K562 (cell line): ENCODE results near the gene FASN. TPM values are rescaled to one million over a fixed set of nuclear protein-coding genes. Genes with fewer than 3 reads are reported as not detected.

Experiments
- BMI1 ChIP-seq: fragments of 150-350 bp; IDR thresholded peaks from 2 replicates; pipeline ENCODE4 v1.6.1; 2014; ENCODE audit warnings: low read length
- CREB3L1 ChIP-seq: fragments of 450-650 bp; IDR thresholded peaks from 2 replicates; pipeline ENCODE4 v1.6.1; 2014; ENCODE audit warnings: low read depth, mild to moderate bottlenecking, moderate library complexity, borderline replicate concordance
- CXXC5 ChIP-seq: fragments of 250-450 bp; sonication (Bioruptor Pico); IDR thresholded peaks from 2 replicates; pipeline ENCODE4 v1.8.0; 2022; ENCODE audit warnings: inconsistent platforms, mild to moderate bottlenecking, moderate library complexity
- DIDO1 ChIP-seq: fragments of 450-650 bp; IDR thresholded peaks from 2 replicates; pipeline ENCODE4 v1.6.1; 2016; ENCODE audit warnings: low read depth, missing biosample characterization, missing genetic modification characterization
- EP400 ChIP-seq: fragments of 450-650 bp; IDR thresholded peaks from 2 replicates; pipeline ENCODE4 v1.6.1; 2017; ENCODE audit warnings: antibody characterized with exemption, mild to moderate bottlenecking, moderate library complexity
- HCFC1 ChIP-seq: IDR thresholded peaks from 2 replicates; pipeline ENCODE4 v1.6.1; 2012; ENCODE audit warnings: low read depth, low read length, improper control_type of control experiment
- IRF2 ChIP-seq: sonication (generic); formaldehyde crosslinking; IDR thresholded peaks from 2 replicates; pipeline ENCODE4 v1.8.1; 2022; ENCODE audit warnings: mild to moderate bottlenecking, missing genetic modification reagents
- JUND ChIP-seq, 2 experiments: IDR thresholded peaks; 2 replicates in 1 of 2; 3 replicates in 1 of 2; pipeline ENCODE4 v1.6.1; 2011; ENCODE audit warnings: borderline replicate concordance in 2 of 2, low read depth in 2 of 2, low read length in 2 of 2, improper control_type of control experiment in 1 of 2, missing biosample characterization in 1 of 2, missing genetic modification characterization in 1 of 2, missing genetic modification reagents in 1 of 2
- SOX6 ChIP-seq: fragments of 450-650 bp; IDR thresholded peaks from 2 replicates; pipeline ENCODE4 v1.6.1; 2014; ENCODE audit warnings: mild to moderate bottlenecking
- SP1 ChIP-seq: sonication (generic); formaldehyde crosslinking; IDR thresholded peaks from 2 replicates; pipeline ENCODE4 v1.8.1; 2022; ENCODE audit warnings: mild to moderate bottlenecking, missing genetic modification reagents
- SP2 ChIP-seq: IDR thresholded peaks from 2 replicates; pipeline ENCODE4 v1.6.1; 2011; ENCODE audit warnings: mild to moderate bottlenecking, low read depth, low read length, moderate library complexity; ENCODE audit not compliant: poor library complexity, severe bottlenecking; ENCODE audit errors: extremely low read depth
- TAL1 ChIP-seq: fragments of 450-650 bp; IDR thresholded peaks from 2 replicates; pipeline ENCODE4 v1.6.1; 2016; ENCODE audit warnings: mild to moderate bottlenecking
- TFAM ChIP-seq: fragments of 250-450 bp; sonication (Bioruptor Pico); conservative IDR thresholded peaks from 2 replicates; pipeline ENCODE4 v1.5.0; 2021; ENCODE audit warnings: mild to moderate bottlenecking, moderate library complexity
- THRA ChIP-seq: fragments of 450-650 bp; IDR thresholded peaks from 2 replicates; pipeline ENCODE4 v1.6.1; 2017; ENCODE audit warnings: mild to moderate bottlenecking, moderate library complexity
- YY1 ChIP-seq, 3 experiments: IDR thresholded peaks; 2 replicates each; pipeline ENCODE4 v1.6.1; 2011; ENCODE audit warnings: low read length in 2 of 3, mild to moderate bottlenecking in 2 of 3, moderate library complexity in 2 of 3, borderline replicate concordance in 1 of 3, control low read depth in 1 of 3, low read depth in 1 of 3; ENCODE audit not compliant: insufficient read depth in 3 of 3, insufficient replicate concordance in 2 of 3, control insufficient read depth in 1 of 3, insufficient read length in 1 of 3; ENCODE audit errors: extremely low read depth in 1 of 3
- ZNF175 ChIP-seq: fragments of 200-800 bp; sonication (Bioruptor generic); IDR thresholded peaks from 2 replicates; pipeline ENCODE4 v1.6.1; 2016; ENCODE audit warnings: low read depth, mild to moderate bottlenecking, missing genetic modification characterization, missing compliant biosample characterization
- ZNF384 ChIP-seq: IDR thresholded peaks from 2 replicates; pipeline ENCODE4 v1.6.1; 2012; ENCODE audit warnings: low read depth, low read length, improper control_type of control experiment
- ZNF395 ChIP-seq: fragments of 200-800 bp; sonication (Bioruptor generic); IDR thresholded peaks from 2 replicates; pipeline ENCODE4 v1.6.1; 2017; ENCODE audit warnings: missing genetic modification characterization, missing compliant biosample characterization
- ZNF764 ChIP-seq: fragments of 250-450 bp; sonication (Bioruptor Pico); IDR thresholded peaks from 2 replicates; pipeline ENCODE4 v1.4.0; 2020; ENCODE audit warnings: low read depth, mild to moderate bottlenecking, moderate library complexity
- polyA plus RNA-seq, 8 experiments: library from polyadenylated mRNA; depleted of rRNA in 4 of 8; stranded (reverse) in 5 of 8; unstranded in 3 of 8; fragments of >200 nt; fragmentation: Nextera tagmentation in 2 of 8; fragmentation: Illumina TruSeq in 1 of 8; extraction: Ambion mirVana in 2 of 8; extraction: Trizol in 1 of 8; gene quantifications; 2 replicates each; pipeline versions ENCODE4 v1.2.1 to v1.2.3, GENCODE V29; 2011 to 2014; ENCODE audit warnings: inconsistent platforms in 1 of 8, missing spikeins in 1 of 8
- total RNA-seq, 7 experiments: library from RNA; depleted of rRNA in 6 of 7; stranded (reverse); fragments of >200 nt in 6 of 7; fragmentation: Illumina TruSeq in 2 of 7; extraction: Trizol in 2 of 7; gene quantifications; 2 replicates each; pipeline versions ENCODE4 v1.2.1 to v1.2.3, GENCODE V29; 2011 to 2021; ENCODE audit warnings: low replicate concordance in 1 of 7
- TF ChIP-seq, protein P1 (sequence below): fragments of 250-450 bp; sonication (Bioruptor Pico); IDR thresholded peaks from 2 replicates; pipeline ENCODE4 v1.4.0; 2020; ENCODE audit warnings: mild to moderate bottlenecking, moderate library complexity

Gene FASN
- total and polyA plus RNA-seq, 9 of the 15 experiments (the other 6 are each of a cell fraction or from before 2014, with no cell fraction given) = 0.15 to 663 (median 49.9) TPM

DNA sequence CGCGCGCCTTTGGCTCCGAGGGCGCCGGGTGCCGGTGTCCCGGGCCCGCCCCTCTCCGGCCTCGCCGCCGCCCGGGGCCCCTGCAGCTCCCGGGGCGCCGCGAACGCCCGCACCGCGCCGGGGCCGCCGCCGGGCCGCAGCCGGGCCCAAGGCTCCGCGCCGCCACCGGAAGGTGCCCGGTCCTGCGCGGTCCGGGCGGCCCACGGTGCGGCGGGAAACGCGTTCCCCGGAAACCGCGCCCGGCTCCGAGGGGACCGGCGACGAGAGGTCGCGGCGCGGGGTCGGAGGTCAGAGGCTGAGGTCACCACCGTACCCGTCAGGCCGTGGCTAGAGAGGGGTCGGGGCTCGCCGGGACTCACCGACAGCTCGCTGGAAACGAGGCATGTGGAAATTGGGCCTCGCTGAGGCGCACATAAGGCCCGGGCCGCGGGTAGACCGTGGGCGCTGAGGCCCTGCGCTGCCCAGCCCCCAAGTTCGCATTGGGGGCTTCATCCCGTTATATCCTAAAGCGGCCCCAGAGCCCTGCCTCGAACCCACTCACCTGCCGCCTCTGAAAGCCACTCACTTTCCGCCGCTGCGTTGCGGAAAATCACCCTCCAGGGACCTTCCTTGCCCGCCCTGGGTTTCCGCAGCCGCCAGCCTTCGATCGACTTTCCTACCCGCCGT lies 32.3 kb downstream of the FASN start, which contains the start of gene DUS1L (continued):
- peak; percentile 82 for TF ChIP-seq SP1 (CRISPR knock-in tag)
- no peak for TF ChIP-seq TAL1
- peak; percentile 89 for TF ChIP-seq HCFC1
- 0 out of 2 replicates have a peak, but pooled peaks have one; percentile 55 for TF ChIP-seq DIDO1 (tag)
- TF ChIP-seq ZNF384 = 0 out of 2 replicates have a peak, but pooled peaks have one; percentile 36
- 0 out of 2 replicates have a peak, but pooled peaks have one; percentile 59 for TF ChIP-seq CREB3L1
- peak; percentile 79 for TF ChIP-seq JUND (IDR thresholded peaks at IDR 0.05; ENCODE audit: borderline replicate concordance, low read depth, low read length)
- no peak; the same call in 2 of the 3 replicates for TF ChIP-seq JUND (tag; IDR thresholded peaks at IDR 0.05; ENCODE audit: borderline replicate concordance, low read depth, low read length)
- TF ChIP-seq SP2 = no peak
- TF ChIP-seq CXXC5 (CRISPR knock-in tag) = peak; percentile 99
- TF ChIP-seq, protein P1, sequence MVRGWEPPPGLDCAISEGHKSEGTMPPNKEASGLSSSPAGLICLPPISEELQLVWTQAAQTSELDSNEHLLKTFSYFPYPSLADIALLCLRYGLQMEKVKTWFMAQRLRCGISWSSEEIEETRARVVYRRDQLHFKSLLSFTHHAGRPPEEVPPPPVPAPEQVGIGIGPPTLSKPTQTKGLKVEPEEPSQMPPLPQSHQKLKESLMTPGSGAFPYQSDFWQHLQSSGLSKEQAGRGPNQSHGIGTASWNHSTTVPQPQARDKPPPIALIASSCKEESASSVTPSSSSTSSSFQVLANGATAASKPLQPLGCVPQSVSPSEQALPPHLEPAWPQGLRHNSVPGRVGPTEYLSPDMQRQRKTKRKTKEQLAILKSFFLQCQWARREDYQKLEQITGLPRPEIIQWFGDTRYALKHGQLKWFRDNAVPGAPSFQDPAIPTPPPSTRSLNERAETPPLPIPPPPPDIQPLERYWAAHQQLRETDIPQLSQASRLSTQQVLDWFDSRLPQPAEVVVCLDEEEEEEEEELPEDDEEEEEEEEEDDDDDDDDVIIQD = peak; percentile 64; the same call in 1 of the 2 replicates
- TF ChIP-seq EP400 = peak; percentile 64; the same call in 1 of the 2 replicates
- TF ChIP-seq ZNF175 (CRISPR knock-in tag) = peak; percentile 49; the same call in 1 of the 2 replicates
- no peak for TF ChIP-seq BMI1
- TF ChIP-seq IRF2 (CRISPR knock-in tag) = no peak
- TF ChIP-seq ZNF764 (CRISPR knock-in tag) = no peak
- TF ChIP-seq YY1 (IDR thresholded peaks at IDR 0.05; ENCODE audit: borderline replicate concordance in 1 of 3, control insufficient read depth in 1 of 3, extremely low read depth in 1 of 3, insufficient read depth in 3 of 3, insufficient read length in 1 of 3, insufficient replicate concordance in 2 of 3, low read depth in 1 of 3, low read length in 2 of 3) = peak in 2 of 3 experiments; percentile 73 to 81
- no peak for TF ChIP-seq THRA
- TF ChIP-seq TFAM = no peak
- TF ChIP-seq SOX6 = peak; percentile 59; the same call in 1 of the 2 replicates
- TF ChIP-seq ZNF395 (CRISPR knock-in tag) = peak; percentile 91
